Hepatocyte (in vitro differentiated cells): ENCODE results near the gene THSD4.

Source experiments
- EZH2 ChIP-seq: fragments of 200-600 bp; sonication (generic); IDR thresholded peaks from 2 replicates; pipeline ENCODE4 v1.6.1; 2016; ENCODE audit warnings: antibody characterized with exemption, mild to moderate bottlenecking, borderline replicate concordance
- EZH2phosphoT487 ChIP-seq: fragments of 200-600 bp; sonication (generic); IDR thresholded peaks from one replicate; pipeline ENCODE4 v1.6.1; 2018; ENCODE audit warnings: antibody characterized with exemption, mild to moderate bottlenecking, low read depth, moderate library complexity; ENCODE audit not compliant: unreplicated experiment, severe bottlenecking
- TF ChIP-seq, protein P1 (sequence below): fragments of 200-600 bp; sonication (generic); IDR thresholded peaks from 2 replicates; pipeline ENCODE4 v1.5.1; 2016; ENCODE audit warnings: antibody characterized with exemption, mild to moderate bottlenecking; ENCODE audit not compliant: poor library complexity

DNA sequence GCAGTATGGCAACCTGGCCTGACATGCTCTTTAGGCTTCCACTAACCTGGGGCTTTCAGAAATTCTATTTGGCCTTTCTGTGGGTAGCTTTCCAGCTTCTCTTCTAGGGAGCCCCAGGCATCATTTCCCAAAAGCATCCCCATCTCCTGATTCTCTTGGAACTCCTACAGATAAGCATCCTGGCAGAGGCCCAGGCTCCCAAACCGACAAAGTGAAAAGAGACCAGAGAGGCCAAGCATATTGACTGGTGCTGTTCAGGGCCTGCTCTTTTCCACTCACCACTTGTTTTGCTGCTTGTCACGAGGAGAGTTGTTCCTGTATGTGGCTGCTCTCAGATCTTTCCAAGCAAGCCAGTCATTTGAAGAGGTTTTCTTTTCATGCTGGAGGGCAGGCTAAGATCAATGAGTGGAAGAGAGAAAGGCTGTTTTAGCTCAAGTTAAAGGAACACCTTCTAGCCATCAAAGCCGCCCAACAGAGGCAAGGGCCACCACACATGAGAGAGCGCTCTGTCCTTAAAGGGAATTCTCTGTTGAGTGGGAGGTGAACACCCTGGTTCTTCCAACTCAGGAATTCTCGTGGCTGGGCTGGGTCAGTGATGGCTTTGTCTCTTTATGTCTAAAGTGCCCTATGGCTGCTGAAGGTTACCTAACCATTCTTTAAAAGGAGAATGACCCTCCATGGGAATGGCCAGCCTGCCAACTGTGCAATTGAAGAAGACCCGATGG, 664.0 kb downstream of the THSD4 start:
- TF ChIP-seq, protein P1, sequence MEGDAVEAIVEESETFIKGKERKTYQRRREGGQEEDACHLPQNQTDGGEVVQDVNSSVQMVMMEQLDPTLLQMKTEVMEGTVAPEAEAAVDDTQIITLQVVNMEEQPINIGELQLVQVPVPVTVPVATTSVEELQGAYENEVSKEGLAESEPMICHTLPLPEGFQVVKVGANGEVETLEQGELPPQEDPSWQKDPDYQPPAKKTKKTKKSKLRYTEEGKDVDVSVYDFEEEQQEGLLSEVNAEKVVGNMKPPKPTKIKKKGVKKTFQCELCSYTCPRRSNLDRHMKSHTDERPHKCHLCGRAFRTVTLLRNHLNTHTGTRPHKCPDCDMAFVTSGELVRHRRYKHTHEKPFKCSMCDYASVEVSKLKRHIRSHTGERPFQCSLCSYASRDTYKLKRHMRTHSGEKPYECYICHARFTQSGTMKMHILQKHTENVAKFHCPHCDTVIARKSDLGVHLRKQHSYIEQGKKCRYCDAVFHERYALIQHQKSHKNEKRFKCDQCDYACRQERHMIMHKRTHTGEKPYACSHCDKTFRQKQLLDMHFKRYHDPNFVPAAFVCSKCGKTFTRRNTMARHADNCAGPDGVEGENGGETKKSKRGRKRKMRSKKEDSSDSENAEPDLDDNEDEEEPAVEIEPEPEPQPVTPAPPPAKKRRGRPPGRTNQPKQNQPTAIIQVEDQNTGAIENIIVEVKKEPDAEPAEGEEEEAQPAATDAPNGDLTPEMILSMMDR = no peak
- no peak for TF ChIP-seq EZH2
- no peak for TF ChIP-seq EZH2phosphoT487
